GM18505 (cell line): ENCODE measurements around the gene SLC36A3.
A peak's percentile ranks its signal among the peaks of the same experiment; 100 is the strongest.

Experiments used
- ATAC-seq: cut with Tn5 transposase; IDR thresholded peaks from one replicate; pipeline ENCODE4 v1.9.1; 2021; ENCODE audit not compliant: unreplicated experiment
- POLR2A ChIP-seq: IDR thresholded peaks from 4 replicates; pipeline ENCODE4 v1.6.1; 2011; ENCODE audit warnings: borderline replicate concordance; ENCODE audit not compliant: insufficient read depth, insufficient read length; ENCODE audit errors: extremely low read depth

SLC36A3 gene

GRCh38 chr5:151293624-151294023, 9.9 kb downstream of the SLC36A3 start:
- no peak for TF ChIP-seq POLR2A
- ATAC-seq, result no peak

GRCh38 chr5:151288180-151288579, 15.4 kb downstream of the SLC36A3 start:
- ATAC-seq, result peak; percentile 55
- no peak for TF ChIP-seq POLR2A

- ATAC-seq, result no peak
- no peak for TF ChIP-seq POLR2A
These were observed 17.3 kb downstream of the SLC36A3 start for GRCh38 chr5:151286246-151286645.

GRCh38 chr5:151285683-151286082, 17.9 kb downstream of the SLC36A3 start:
- no peak for ATAC-seq
- TF ChIP-seq POLR2A, result no peak

GRCh38 chr5:151284392-151284967, 19.1 kb downstream of the SLC36A3 start:
- no peak for TF ChIP-seq POLR2A
- no peak for ATAC-seq

- no peak for ATAC-seq
- no peak for TF ChIP-seq POLR2A
These were observed 20.3 kb downstream of the SLC36A3 start for GRCh38 chr5:151283120-151283825.

GRCh38 chr5:151281001-151281639, 22.4 kb downstream of the SLC36A3 start:
- no peak for TF ChIP-seq POLR2A
- no peak for ATAC-seq

- no peak for TF ChIP-seq POLR2A
- no peak for ATAC-seq
These were observed 23.1 kb downstream of the SLC36A3 start for GRCh38 chr5:151280443-151280842.

- ATAC-seq, result no peak
- no peak for TF ChIP-seq POLR2A
These were observed 24.7 kb downstream of the SLC36A3 start for GRCh38 chr5:151278845-151279244.

GRCh38 chr5:151275803-151276202, 27.8 kb downstream of the SLC36A3 start:
- no peak for TF ChIP-seq POLR2A
- no peak for ATAC-seq

- no peak for ATAC-seq
- TF ChIP-seq POLR2A, result no peak
These were observed 28.9 kb downstream of the SLC36A3 start for GRCh38 chr5:151274666-151275065.

GRCh38 chr5:151271336-151271735, 32.2 kb downstream of the SLC36A3 start:
- TF ChIP-seq POLR2A, result no peak
- no peak for ATAC-seq

GRCh38 chr5:151270599-151270998, 33.0 kb downstream of the SLC36A3 start:
- peak; percentile 73 for ATAC-seq
- no peak for TF ChIP-seq POLR2A
